Loucy (cell line): ENCODE data around the gene PLCZ1.
"Not testable (repeated sequence)": the region's sequence is repeated elsewhere in the genome, so short reads cannot be mapped to it uniquely, and the experiment has no call there.

ENCODE experiments used
- EZH2phosphoT487 ChIP-seq: fragments of 200-600 bp; IDR thresholded peaks from 2 replicates; pipeline ENCODE4 v1.6.1; 2018; ENCODE audit warnings: antibody characterized with exemption, mild to moderate bottlenecking, moderate library complexity, borderline replicate concordance
- TF ChIP-seq, protein P1 (sequence below): fragments of 200-600 bp; sonication (generic); conservative IDR thresholded peaks from 2 replicates; pipeline ENCODE4 v1.5.1; 2014; ENCODE audit warnings: mild to moderate bottlenecking, antibody characterized with exemption, low read length

DNA sequence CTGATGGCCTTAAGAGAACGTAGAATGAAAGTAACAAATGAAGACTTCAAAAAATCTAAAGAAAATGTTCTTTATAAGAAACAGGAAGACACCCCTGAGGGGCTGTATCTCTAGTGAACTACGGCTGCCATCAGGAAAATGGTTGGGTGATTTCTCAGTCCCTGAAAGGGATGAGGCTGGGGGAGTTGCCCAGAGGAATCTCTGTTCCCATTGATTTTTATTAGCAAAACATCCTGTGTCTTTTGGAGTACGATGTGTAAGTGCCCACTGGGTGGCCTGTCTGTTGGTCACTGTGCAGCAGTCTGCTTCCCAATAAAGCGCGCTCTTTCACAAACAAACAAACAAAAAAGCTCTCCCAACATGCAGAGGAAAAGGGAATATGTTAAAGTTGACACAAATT lies 43.8 kb downstream of the PLCZ1 start:
- TF ChIP-seq, protein P1, sequence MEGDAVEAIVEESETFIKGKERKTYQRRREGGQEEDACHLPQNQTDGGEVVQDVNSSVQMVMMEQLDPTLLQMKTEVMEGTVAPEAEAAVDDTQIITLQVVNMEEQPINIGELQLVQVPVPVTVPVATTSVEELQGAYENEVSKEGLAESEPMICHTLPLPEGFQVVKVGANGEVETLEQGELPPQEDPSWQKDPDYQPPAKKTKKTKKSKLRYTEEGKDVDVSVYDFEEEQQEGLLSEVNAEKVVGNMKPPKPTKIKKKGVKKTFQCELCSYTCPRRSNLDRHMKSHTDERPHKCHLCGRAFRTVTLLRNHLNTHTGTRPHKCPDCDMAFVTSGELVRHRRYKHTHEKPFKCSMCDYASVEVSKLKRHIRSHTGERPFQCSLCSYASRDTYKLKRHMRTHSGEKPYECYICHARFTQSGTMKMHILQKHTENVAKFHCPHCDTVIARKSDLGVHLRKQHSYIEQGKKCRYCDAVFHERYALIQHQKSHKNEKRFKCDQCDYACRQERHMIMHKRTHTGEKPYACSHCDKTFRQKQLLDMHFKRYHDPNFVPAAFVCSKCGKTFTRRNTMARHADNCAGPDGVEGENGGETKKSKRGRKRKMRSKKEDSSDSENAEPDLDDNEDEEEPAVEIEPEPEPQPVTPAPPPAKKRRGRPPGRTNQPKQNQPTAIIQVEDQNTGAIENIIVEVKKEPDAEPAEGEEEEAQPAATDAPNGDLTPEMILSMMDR, result not testable (repeated sequence)
- TF ChIP-seq EZH2phosphoT487, result not testable (repeated sequence)
